ENCODE measurements around the gene ALPG. TPM values are rescaled to one million over a fixed set of nuclear protein-coding genes. Genes with fewer than 3 reads are reported as not detected.
"Not testable (repeated sequence)": the region's sequence is repeated elsewhere in the genome, so short reads cannot be mapped to it uniquely, and the experiment has no call there.

Gene ALPG
- total RNA-seq, result not detected

GRCh38 chr2:232406556-232407310 is at the start of gene ALPG:
Gene ALPG (plus strand): TSS chr2:232406844. CDS start chr2:232406895, 51 bp downstream.
- ATAC-seq, result no peak

DNA sequence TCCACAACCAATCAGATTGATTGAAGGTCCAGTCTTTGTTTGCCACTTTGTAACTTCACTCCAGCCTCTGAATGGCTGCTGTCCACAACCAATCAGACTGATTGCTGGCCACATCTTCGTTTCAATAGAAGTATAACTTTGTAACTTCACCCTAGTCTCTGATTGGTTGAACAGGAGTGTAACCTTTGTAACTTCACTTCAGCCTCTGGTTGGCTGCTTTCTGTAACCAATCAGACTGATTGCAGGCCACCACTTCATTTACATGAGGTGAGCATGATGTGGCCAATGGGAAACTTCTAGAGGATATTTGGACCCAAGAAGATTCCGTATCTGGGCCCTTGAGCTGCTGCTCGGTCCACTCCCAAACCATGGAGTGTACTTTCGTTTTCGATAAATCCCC is 45.0 kb upstream of the ALPG start:
- ATAC-seq, result no peak

DNA sequence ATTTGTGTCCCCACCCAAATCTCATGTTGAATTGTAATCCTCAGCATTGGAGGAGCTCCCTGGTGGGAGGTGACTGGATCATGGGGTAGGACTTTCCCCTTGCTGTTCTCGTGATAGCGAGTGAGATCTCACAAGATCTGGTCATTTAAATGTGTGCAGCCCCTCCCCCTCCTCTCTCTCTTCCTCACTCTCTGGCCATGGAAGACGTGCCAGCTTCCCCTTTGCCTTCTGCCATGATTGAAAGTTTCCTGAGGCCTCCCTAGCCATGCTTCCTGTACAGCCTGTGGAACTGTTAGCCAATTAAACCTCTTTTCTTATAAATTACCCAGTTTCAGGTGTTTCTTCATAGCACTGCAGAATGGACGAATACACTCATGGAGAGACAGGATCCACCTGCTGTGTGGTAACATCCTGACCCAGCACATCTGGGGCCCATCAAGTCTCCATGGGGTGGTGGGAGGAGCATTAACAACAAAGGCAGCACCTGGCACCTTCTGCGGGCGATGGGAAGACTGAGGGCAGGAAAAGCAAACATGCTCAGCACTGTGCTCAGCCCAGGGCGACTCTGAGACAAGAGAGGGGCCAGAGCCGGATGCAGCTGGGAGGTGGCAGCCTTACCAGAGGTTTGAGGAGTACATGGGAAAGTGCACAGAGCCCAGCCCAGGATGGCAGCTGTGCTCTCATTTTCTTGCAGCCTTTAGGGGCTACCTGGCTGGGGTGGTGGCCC is 44.3 kb upstream of the ALPG start:
- ATAC-seq, result no peak

- not testable (repeated sequence) for ATAC-seq
Measured at GRCh38 chr2:232363064-232363783, 43.4 kb upstream of the ALPG start.

DNA sequence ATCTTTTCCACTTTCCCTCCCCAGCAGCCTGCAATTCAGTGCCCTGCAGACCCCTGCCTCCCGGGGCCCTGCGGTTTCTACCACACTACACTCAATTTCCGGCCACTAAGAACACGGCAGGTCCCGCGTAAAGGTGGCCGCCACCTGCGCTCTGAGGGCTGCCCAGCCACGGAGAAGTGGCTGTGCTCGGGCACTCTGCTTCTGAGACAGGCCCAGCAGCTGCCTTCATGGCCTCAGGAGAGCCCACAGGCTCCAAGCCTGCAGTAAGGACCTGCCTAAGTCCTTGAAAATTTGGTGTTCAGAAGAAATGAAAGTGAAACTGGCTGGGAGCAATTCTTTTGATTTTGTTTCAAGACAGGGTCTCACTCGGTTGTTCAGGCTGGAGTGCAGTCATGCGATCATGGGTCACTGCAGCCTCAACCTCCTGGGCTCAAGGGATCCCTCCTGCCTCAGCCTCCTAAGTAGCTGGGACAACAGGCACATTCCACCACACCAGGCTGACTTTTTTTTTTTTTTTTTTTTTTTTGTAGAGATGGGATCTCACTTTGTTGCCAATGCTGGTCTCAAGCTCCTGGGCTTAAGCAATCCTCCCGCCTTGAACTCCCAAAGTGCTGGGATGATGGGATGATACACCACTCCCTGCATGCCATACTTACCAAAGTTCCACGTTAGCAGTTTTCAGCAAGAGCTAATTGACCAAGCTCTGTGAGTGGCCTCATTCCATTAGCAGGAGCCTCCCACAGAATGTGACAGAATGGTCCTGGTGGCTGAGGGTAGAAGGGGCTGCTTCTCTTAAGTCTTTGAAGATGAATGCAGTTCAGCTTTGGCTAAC is 42.6 kb upstream of the ALPG start:
- ATAC-seq, result no peak

GRCh38 chr2:232364806-232365594 is 41.6 kb upstream of the ALPG start:
- peak; percentile 24 for ATAC-seq

DNA sequence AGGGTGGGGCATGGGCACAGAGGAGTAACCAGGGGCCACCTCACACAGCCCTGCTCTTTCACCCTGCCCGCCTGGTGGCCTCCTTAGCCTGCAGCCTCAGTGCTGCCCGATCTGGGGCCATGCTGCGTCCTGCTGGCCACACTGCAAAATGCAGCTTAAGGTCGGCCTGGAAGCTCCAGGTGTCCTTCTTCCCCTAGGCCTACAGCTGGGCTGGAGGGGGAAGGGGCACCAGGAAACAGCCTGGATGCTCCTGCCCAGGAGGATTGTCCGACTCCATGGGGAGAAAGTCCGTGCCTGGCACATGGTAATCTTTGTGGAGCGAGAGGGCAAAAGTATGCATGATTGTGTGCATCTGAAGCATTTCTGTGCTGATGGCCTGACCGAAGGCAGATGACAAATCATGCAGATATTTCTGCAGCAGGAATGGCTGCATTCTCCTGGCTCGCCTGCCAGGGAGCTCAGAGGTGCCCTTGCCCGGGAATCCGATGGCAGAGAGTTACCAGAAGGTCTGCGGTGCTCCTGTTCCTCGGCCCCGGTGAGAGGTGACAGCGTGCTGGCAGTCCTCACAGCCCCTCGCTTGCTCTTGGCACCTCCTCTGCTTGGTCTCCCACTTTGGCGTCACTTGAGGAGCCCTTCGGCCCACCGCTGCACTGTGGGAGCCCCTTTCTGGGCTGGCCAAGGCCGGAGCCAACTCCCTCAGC is 40.9 kb upstream of the ALPG start:
- ATAC-seq, result peak; percentile 70

DNA sequence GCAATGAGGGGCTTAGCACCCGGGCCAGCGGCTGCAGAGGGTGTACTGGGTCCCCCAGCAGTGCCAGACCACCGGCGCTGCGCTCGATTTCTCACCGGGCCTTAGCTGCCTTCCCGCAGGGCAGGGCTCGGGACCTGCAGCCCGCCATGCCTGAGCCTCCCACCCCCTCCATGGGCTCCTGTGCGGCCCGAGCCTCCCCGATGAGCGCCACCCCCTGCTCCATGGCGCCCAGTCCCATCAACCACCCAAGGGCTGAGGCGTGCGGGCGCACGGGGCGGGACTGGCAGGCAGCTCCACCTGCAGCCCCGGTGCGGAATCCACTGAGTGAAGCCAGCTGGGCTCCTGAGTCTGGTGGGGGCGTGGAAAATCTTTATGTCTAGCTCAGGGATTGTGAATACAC is 40.2 kb upstream of the ALPG start:
- not testable (repeated sequence) for ATAC-seq

- no peak for ATAC-seq
Measured at GRCh38 chr2:232367016-232367415, 39.6 kb upstream of the ALPG start.

GRCh38 chr2:232367591-232368233 is 38.9 kb upstream of the ALPG start:
- peak; percentile 16 for ATAC-seq

GRCh38 chr2:232368311-232368731 is 38.3 kb upstream of the ALPG start:
- peak; percentile 10 for ATAC-seq

- no peak for ATAC-seq
Measured at GRCh38 chr2:232369126-232369951, 37.3 kb upstream of the ALPG start.

DNA sequence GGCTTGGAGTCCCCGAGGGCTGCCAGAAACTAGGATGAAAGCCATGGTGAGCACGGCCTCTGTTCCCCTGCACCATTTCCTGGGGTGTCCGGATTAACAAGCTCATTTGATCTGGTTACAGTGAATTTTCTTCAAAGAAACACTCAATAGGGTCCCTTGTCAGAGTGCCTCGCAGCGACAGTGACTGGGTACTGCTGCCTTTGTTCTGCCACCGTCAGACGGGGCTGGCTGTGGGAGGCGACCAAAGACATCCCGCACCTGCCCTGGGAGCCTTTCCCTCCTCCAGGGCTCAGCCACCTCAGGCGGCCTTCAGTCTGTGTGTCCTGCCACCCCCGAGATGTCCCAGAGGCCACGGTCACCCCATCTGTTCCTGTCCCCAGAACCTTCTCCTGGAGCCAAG is 36.6 kb upstream of the ALPG start:
- not testable (repeated sequence) for ATAC-seq

- ATAC-seq, result no peak
Measured at GRCh38 chr2:232372231-232373208, 34.1 kb upstream of the ALPG start.

DNA sequence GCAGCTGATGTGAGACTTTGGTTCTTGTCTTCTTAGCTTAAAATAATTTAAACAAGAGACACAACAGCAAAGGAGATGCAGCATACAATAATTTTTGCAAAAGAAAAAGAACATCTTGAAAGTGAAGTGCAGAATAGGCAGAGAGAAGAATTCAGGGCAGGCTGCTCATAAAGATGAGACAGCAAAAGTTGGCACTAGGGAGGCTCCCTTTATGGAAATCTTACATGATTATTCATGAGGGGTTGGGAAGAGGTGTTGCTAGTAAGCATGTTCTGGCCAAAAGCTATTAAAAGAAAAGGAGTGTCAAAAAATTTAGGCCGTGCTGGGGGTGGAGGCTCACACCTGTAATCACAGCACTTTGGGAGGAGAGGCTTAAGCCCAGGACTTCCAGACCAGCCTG is 32.3 kb upstream of the ALPG start:
- no peak for ATAC-seq

DNA sequence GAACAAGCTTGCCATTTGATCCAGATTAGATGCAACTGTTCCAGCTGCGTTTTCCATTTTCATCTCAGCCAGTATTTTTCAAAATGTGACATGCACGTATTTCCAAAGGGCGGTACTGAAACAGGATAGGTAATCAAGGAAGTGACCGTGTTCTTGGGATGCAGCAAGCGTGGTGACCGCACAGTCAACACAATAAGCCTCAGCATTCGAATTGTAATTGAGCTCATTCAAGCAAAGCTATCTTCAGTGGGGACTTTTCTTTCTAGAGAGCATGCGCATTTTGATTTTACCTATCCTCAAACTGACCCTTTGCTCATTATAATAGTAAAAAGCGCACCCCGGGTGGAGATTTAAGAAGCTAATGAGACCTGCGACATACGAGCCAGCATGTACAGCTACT is 31.5 kb upstream of the ALPG start:
- no peak for ATAC-seq

GRCh38 chr2:232376260-232376659 is 30.4 kb upstream of the ALPG start:
- ATAC-seq, result no peak

DNA sequence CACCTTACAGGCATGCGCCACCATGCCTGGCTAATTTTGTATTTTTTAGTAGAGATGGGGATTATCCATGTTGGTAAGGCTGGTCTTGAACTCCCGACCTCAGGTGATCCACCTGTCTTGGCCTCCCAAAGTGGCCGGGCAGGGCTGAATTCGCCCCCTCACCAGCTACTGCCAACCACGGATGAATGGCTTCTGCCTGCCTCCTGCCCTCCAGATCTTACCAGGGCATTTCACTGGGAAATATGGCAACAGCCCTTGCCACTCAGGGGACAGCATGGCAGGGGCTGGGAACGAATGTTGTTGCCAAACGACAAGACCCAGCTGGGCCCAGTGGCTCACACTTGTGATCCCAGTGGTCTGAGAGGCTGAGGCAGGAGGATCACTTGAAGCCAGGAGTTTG is 29.9 kb upstream of the ALPG start:
- ATAC-seq, result no peak

All from esophagus mucosa (tissue), 1 donor.